ENCODE measurements around the gene KIFC3. TPM values are rescaled to one million over a fixed set of nuclear protein-coding genes. Genes with fewer than 3 reads are reported as not detected.

KIFC3 gene
- total and polyA plus RNA-seq, 2 donors from 2014 or later, result 74.9 to 109 TPM

DNA sequence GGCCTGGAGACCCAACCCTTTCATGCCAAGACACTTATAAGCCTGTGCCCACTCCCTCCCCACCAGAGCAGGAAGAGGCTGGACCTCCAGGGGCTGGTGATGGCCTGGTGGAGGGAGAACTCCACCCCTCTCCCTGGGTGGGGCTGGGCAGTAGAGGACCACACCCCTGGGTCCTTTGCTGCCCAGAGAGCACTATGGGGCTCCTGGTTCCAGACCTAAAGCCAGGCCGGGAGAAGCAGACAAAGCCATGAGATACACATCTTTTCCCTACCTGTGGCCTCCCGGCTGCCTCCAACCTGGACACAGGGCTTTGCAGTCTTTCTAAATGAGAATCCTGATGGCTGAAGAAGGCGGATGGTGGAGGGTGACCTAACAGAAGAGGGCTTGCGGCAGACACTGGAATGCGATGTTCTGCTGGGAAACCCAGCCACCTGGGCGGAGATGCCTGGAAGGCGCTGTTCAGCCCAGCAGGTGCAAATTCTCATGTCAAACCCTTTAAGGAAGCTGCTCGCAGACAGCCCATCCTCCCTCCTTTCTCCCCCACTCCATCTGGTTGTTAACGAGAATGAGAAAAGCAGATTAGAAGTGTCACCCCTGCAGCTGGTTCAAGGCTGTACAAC is 43.9 kb upstream of the KIFC3 start:
- intact Hi-C loops (cut with DNase I), result no loop called here
- Histone ChIP-seq H3K36me3 (ENCODE audit: control insufficient read depth in 2 of 3, insufficient read depth in 3 of 3, low read length in 3 of 3) (no peaks in the 10 kb centered on the region), H3K27me3 (ENCODE audit: control insufficient read depth, insufficient read depth, low read length) (no peaks in the 10 kb centered on the region), H3K9me3 (ENCODE audit: control insufficient read depth in 2 of 3, insufficient read depth in 1 of 3, low read length in 3 of 3) (no peaks in the 10 kb centered on the region), H3K27ac (ENCODE audit: low read depth in 2 of 2, low read length in 2 of 2) (no peak overlapping the region), H3K9ac (ENCODE audit: low read length in 3 of 3) (no peak overlapping the region), H3K4me3 (ENCODE audit: low read length in 3 of 3) (no peak overlapping the region), H3K4me1 (ENCODE audit: control insufficient read depth in 2 of 3, insufficient read depth in 2 of 3, low read depth in 1 of 3, low read length in 3 of 3) (peaks cover 3 to 10% (median 3%) of the 10 kb centered on the region in 3 donors)
- TF ChIP-seq, protein P1, sequence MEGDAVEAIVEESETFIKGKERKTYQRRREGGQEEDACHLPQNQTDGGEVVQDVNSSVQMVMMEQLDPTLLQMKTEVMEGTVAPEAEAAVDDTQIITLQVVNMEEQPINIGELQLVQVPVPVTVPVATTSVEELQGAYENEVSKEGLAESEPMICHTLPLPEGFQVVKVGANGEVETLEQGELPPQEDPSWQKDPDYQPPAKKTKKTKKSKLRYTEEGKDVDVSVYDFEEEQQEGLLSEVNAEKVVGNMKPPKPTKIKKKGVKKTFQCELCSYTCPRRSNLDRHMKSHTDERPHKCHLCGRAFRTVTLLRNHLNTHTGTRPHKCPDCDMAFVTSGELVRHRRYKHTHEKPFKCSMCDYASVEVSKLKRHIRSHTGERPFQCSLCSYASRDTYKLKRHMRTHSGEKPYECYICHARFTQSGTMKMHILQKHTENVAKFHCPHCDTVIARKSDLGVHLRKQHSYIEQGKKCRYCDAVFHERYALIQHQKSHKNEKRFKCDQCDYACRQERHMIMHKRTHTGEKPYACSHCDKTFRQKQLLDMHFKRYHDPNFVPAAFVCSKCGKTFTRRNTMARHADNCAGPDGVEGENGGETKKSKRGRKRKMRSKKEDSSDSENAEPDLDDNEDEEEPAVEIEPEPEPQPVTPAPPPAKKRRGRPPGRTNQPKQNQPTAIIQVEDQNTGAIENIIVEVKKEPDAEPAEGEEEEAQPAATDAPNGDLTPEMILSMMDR (IDR thresholded peaks at IDR 0.05; ENCODE audit: borderline replicate concordance, extremely low read depth, insufficient read depth), result no peak
- FAIRE-seq (no peak), DNase-seq (peak in 4 of 5 donors; percentile 60 to 82 (median 64))

DNA sequence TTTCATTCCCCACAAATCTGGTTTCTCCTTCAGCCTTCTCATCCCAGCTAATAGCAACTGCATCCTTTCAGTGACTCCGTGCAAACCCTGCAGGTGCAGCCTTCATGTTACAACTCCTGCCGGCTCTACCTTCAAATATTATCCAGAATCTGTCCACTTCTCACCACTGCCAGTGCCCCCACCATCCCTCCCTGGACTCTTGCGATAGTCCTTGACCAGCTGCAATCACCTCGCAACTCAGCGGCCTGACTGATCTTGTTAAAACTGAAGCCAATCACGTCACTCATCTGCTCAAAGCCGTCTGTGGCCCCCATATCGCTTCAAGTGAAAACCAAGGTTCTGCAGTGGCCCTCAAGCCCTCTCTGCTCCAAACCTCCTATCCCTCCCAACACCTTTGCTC is 42.8 kb upstream of the KIFC3 start:
- TF ChIP-seq, protein P1 (IDR thresholded peaks at IDR 0.05; ENCODE audit: borderline replicate concordance, extremely low read depth, insufficient read depth), result no peak
- Histone ChIP-seq H3K36me3 (ENCODE audit: control insufficient read depth in 2 of 3, insufficient read depth in 3 of 3, low read length in 3 of 3) (no peaks in the 10 kb centered on the region), H3K9ac (ENCODE audit: low read length in 3 of 3) (peak overlapping the region in 1 of 3 donors; percentile 12), H3K4me1 (ENCODE audit: control insufficient read depth in 2 of 3, insufficient read depth in 2 of 3, low read depth in 1 of 3, low read length in 3 of 3) (peaks cover 3 to 10% (median 3%) of the 10 kb centered on the region in 3 donors), H3K27ac (ENCODE audit: low read depth in 2 of 2, low read length in 2 of 2) (peak overlapping the region; percentile 43 to 60), H3K27me3 (ENCODE audit: control insufficient read depth, insufficient read depth, low read length) (no peaks in the 10 kb centered on the region), H3K4me3 (ENCODE audit: low read length in 3 of 3) (no peak overlapping the region), H3K9me3 (ENCODE audit: control insufficient read depth in 2 of 3, insufficient read depth in 1 of 3, low read length in 3 of 3) (no peaks in the 10 kb centered on the region)
- no peak for DNase-seq
- no peak for FAIRE-seq
- intact Hi-C loops (cut with DNase I), result no loop called here

DNA sequence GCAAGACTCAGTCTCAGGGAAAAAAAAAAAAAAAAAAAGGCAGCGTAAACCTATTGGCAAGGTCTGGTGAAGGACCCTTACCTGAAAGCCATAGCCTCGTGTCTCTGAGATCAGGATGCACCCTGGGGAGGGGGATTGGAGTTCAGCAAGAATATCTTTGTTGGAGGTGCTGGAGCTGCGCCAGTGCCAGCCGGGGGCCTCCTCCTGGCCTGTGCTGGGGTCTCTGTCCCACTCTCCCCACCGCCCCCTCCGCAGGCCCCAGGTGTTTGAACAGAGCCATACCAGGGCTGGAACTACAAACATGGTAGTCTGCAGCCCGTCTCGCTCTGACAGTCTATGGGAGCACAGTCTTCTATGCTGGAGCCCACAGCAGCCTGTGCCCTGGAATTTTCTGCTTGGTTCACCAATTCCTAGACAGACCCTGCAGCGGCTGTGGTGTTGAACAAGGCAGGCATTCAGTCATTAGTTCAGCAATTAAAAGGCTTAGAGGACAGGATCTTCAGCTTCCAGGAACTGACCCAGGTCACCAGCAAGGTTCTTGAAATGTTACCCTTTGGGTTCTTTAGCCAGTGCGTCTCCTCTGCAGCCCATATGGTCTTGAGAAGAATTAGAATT is 42.2 kb upstream of the KIFC3 start:
- no peak for FAIRE-seq
- peaks cover 3 to 10% (median 3%) of the 10 kb centered on the region in 3 donors for H3K4me1 ChIP-seq (ENCODE audit: control insufficient read depth in 2 of 3, insufficient read depth in 2 of 3, low read depth in 1 of 3, low read length in 3 of 3)
- H3K36me3 ChIP-seq (ENCODE audit: control insufficient read depth in 2 of 3, insufficient read depth in 3 of 3, low read length in 3 of 3), result no peaks in the 10 kb centered on the region
- H3K27ac ChIP-seq (ENCODE audit: low read depth in 2 of 2, low read length in 2 of 2), result peak overlapping the region in 1 of 2 donors; percentile 43
- intact Hi-C loops (cut with DNase I), result no loop called here
- H3K4me3 ChIP-seq (ENCODE audit: low read length in 3 of 3), result no peak overlapping the region
- peak in 1 of 5 donors; percentile 34 for DNase-seq
- H3K9me3 ChIP-seq (ENCODE audit: control insufficient read depth in 2 of 3, insufficient read depth in 1 of 3, low read length in 3 of 3), result no peaks in the 10 kb centered on the region
- TF ChIP-seq, protein P1 (IDR thresholded peaks at IDR 0.05; ENCODE audit: borderline replicate concordance, extremely low read depth, insufficient read depth), result no peak
- H3K27me3 ChIP-seq (ENCODE audit: control insufficient read depth, insufficient read depth, low read length), result no peaks in the 10 kb centered on the region
- peak overlapping the region in 1 of 3 donors; percentile 12 for H3K9ac ChIP-seq (ENCODE audit: low read length in 3 of 3)

Data from kidney (tissue), 14 donors.